ENCODE measurements around the gene DENND4A.

Gene DENND4A

DNA sequence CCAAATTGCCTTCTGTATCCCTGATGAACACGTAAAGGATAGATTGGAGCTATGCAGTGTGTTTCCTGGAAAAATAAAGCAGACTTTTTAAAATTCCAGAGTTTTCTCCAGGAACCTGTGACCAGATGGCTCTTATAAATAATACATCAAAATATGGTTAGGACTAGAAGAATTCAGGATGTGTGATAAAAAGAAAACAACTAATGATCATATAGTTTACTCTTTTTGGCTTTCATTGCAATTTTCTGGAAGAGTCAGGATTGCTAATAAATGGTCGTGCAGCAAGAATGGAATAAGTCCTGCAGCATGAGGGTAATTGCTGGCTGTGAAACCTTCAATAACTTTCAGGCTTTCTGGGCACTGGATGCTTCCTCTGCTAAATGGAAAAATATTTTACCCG, 30.2 kb upstream of the DENND4A start:
- H3K36me3 ChIP-seq (ENCODE audit: low read length): no peaks in the 10 kb centered on the region
- peak overlapping the region; percentile 69 for H3K4me2 ChIP-seq (ENCODE audit: low read depth, low read length, poor library complexity, severe bottlenecking)
- H3K9me3 ChIP-seq (ENCODE audit: insufficient read depth, low read length): no peaks in the 10 kb centered on the region
- H3K9me2 ChIP-seq (replicated peaks; ENCODE audit: insufficient read depth, low read length): no peaks in the 10 kb centered on the region
- TF ChIP-seq EZH2phosphoT487 (conservative IDR thresholded peaks at IDR 0.05; ENCODE audit: low read length): no peak
- TF ChIP-seq, protein P1, sequence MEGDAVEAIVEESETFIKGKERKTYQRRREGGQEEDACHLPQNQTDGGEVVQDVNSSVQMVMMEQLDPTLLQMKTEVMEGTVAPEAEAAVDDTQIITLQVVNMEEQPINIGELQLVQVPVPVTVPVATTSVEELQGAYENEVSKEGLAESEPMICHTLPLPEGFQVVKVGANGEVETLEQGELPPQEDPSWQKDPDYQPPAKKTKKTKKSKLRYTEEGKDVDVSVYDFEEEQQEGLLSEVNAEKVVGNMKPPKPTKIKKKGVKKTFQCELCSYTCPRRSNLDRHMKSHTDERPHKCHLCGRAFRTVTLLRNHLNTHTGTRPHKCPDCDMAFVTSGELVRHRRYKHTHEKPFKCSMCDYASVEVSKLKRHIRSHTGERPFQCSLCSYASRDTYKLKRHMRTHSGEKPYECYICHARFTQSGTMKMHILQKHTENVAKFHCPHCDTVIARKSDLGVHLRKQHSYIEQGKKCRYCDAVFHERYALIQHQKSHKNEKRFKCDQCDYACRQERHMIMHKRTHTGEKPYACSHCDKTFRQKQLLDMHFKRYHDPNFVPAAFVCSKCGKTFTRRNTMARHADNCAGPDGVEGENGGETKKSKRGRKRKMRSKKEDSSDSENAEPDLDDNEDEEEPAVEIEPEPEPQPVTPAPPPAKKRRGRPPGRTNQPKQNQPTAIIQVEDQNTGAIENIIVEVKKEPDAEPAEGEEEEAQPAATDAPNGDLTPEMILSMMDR (IDR thresholded peaks at IDR 0.05; ENCODE audit: insufficient read depth, low read length, poor library complexity, severe bottlenecking): no peak
- peak overlapping the region; percentile 82 for H3K27ac ChIP-seq (ENCODE audit: low read depth, low read length)
- no peaks in the 10 kb centered on the region for H3K79me2 ChIP-seq (ENCODE audit: insufficient read depth, low read length)
- H3K9ac ChIP-seq (ENCODE audit: low read length): peak overlapping the region; percentile 5; the same call in 1 of the 2 replicates
- peaks cover 76% of the 10 kb centered on the region for H3F3A ChIP-seq (ENCODE audit: insufficient read depth)
- H3K4me3 ChIP-seq (ENCODE audit: insufficient read depth, low read length, poor library complexity, severe bottlenecking): peak overlapping the region; percentile 1
- H3K27me3 ChIP-seq (ENCODE audit: low read length): no peaks in the 10 kb centered on the region
- H2AFZ ChIP-seq (ENCODE audit: low read depth, low read length, severe bottlenecking): no peak overlapping the region
- H4K20me1 ChIP-seq (ENCODE audit: low read depth, low read length): no peaks in the 10 kb centered on the region

DNA sequence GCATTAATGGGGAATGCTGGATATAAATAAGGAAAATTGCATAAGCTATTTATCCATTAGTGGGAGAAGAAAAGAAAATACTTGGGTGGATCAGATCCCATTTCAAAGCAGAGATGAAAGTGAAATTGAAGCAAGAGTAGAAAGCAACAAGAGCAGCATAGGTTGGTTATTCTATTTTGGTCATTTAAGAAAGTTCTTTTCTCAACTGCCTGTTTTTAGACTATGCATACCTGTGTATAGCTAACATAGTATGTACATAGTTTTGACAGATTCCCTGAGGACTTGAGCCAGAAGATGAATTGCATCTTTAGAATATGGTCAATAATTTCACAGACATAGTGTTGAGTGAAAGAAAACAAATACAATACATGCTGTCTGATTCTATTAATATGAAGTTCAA, 29.0 kb upstream of the DENND4A start:
- no peaks in the 10 kb centered on the region for H3K27me3 ChIP-seq (ENCODE audit: low read length)
- peak overlapping the region; percentile 82 for H3K27ac ChIP-seq (ENCODE audit: low read depth, low read length)
- no peak overlapping the region for H2AFZ ChIP-seq (ENCODE audit: low read depth, low read length, severe bottlenecking)

GRCh38 chr15:65819563-65819960, 27.5 kb upstream of the DENND4A start:
- H3K4me2 ChIP-seq (ENCODE audit: low read depth, low read length, poor library complexity, severe bottlenecking): peak overlapping the region; percentile 67
- peak overlapping the region; percentile 11; the same call in 1 of the 2 replicates for H3K9ac ChIP-seq (ENCODE audit: low read length)
- H3K79me2 ChIP-seq (ENCODE audit: insufficient read depth, low read length): no peaks in the 10 kb centered on the region
- peaks cover 65% of the 10 kb centered on the region for H3F3A ChIP-seq (ENCODE audit: insufficient read depth)
- no peaks in the 10 kb centered on the region for H4K20me1 ChIP-seq (ENCODE audit: low read depth, low read length)
- H3K27me3 ChIP-seq (ENCODE audit: low read length): no peaks in the 10 kb centered on the region
- no peaks in the 10 kb centered on the region for H3K9me2 ChIP-seq (replicated peaks; ENCODE audit: insufficient read depth, low read length)
- no peaks in the 10 kb centered on the region for H3K36me3 ChIP-seq (ENCODE audit: low read length)
- H2AFZ ChIP-seq (ENCODE audit: low read depth, low read length, severe bottlenecking): peak overlapping the region; percentile 9
- no peak overlapping the region for H3K4me3 ChIP-seq (ENCODE audit: insufficient read depth, low read length, poor library complexity, severe bottlenecking)
- TF ChIP-seq, protein P1 (IDR thresholded peaks at IDR 0.05; ENCODE audit: insufficient read depth, low read length, poor library complexity, severe bottlenecking): no peak
- no peak for TF ChIP-seq EZH2phosphoT487 (conservative IDR thresholded peaks at IDR 0.05; ENCODE audit: low read length)
- peak overlapping the region; percentile 82 for H3K27ac ChIP-seq (ENCODE audit: low read depth, low read length)
- no peaks in the 10 kb centered on the region for H3K9me3 ChIP-seq (ENCODE audit: insufficient read depth, low read length)

More for the DNA sequence above, 29.0 kb upstream of the DENND4A start:
- Histone ChIP-seq H3K4me2 (ENCODE audit: low read depth, low read length, poor library complexity, severe bottlenecking) (peak overlapping the region; percentile 67), H3K4me3 (ENCODE audit: insufficient read depth, low read length, poor library complexity, severe bottlenecking) (no peak overlapping the region), H3K9ac (ENCODE audit: low read length) (peak overlapping the region; percentile 33), H3K36me3 (ENCODE audit: low read length) (no peaks in the 10 kb centered on the region), H3F3A (ENCODE audit: insufficient read depth) (peaks cover 69% of the 10 kb centered on the region), H3K9me3 (ENCODE audit: insufficient read depth, low read length) (no peaks in the 10 kb centered on the region), H4K20me1 (ENCODE audit: low read depth, low read length) (no peaks in the 10 kb centered on the region), H3K79me2 (ENCODE audit: insufficient read depth, low read length) (no peaks in the 10 kb centered on the region), H3K9me2 (replicated peaks; ENCODE audit: insufficient read depth, low read length) (no peaks in the 10 kb centered on the region)
- TF ChIP-seq EZH2phosphoT487 (conservative IDR thresholded peaks at IDR 0.05; ENCODE audit: low read length): no peak

DNA sequence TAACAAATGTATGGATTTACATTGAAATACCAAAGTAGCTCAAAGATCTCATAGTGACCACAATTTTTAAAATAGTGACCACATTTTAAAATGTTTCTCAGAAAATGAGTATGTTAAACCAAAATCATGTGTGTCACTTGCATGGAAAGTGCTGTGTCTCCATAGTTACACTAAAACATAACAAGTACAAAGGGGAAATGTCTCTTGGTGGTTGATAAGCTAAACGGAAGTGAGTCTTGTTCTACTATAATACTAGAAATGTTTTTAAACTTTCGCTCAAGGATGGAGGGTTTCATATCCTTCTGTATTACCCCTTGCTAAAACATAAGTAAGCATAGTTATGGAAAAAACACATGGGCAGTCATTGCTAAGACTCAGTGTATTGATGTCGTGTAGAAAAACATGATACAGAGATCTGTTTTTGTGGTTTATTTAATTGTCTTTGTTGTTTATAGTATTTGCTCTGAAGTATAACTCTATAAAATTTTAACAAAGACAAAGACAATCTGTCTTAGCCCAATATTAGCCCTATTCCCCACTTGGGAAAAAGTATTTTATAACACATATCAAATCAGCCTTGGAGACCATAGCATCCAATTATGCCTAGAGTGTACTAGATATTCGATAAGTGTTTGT, 27.0 kb upstream of the DENND4A start:
- Histone ChIP-seq H3K9ac (ENCODE audit: low read length) (peak overlapping the region; percentile 11; the same call in 1 of the 2 replicates), H4K20me1 (ENCODE audit: low read depth, low read length) (no peaks in the 10 kb centered on the region), H3K79me2 (ENCODE audit: insufficient read depth, low read length) (no peaks in the 10 kb centered on the region), H3K9me3 (ENCODE audit: insufficient read depth, low read length) (no peaks in the 10 kb centered on the region), H3K27ac (ENCODE audit: low read depth, low read length) (peak overlapping the region; percentile 82), H2AFZ (ENCODE audit: low read depth, low read length, severe bottlenecking) (no peak overlapping the region), H3K36me3 (ENCODE audit: low read length) (no peaks in the 10 kb centered on the region), H3K4me3 (ENCODE audit: insufficient read depth, low read length, poor library complexity, severe bottlenecking) (no peak overlapping the region), H3K27me3 (ENCODE audit: low read length) (no peaks in the 10 kb centered on the region), H3K9me2 (replicated peaks; ENCODE audit: insufficient read depth, low read length) (no peaks in the 10 kb centered on the region), H3F3A (ENCODE audit: insufficient read depth) (peaks cover 65% of the 10 kb centered on the region), H3K4me2 (ENCODE audit: low read depth, low read length, poor library complexity, severe bottlenecking) (peak overlapping the region; percentile 67)
- TF ChIP-seq, protein P1 (IDR thresholded peaks at IDR 0.05; ENCODE audit: insufficient read depth, low read length, poor library complexity, severe bottlenecking): no peak
- no peak for TF ChIP-seq EZH2phosphoT487 (conservative IDR thresholded peaks at IDR 0.05; ENCODE audit: low read length)
